ENCODE measurements around the gene EDN2.

GRCh38 chr1:41500378-41500777, 15.9 kb upstream of the EDN2 start:
- TF ChIP-seq CTCF (IDR thresholded peaks at IDR 0.05) (no peak), EP300 (IDR thresholded peaks at IDR 0.05) (no peak), POLR2A (IDR thresholded peaks at IDR 0.05) (no peak)

Measured in ovary (tissue), 3 donors.